ENCODE results near the gene PLAAT4. TPM values are rescaled to one million over a fixed set of nuclear protein-coding genes. Genes with fewer than 3 reads are reported as not detected.

PLAAT4 gene, protein sequence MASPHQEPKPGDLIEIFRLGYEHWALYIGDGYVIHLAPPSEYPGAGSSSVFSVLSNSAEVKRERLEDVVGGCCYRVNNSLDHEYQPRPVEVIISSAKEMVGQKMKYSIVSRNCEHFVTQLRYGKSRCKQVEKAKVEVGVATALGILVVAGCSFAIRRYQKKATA
- total RNA-seq (100 to 1,000 TPM in 1 of 2 donors, 10 to 100 TPM in 1; 80.8 to 110 TPM), total RNA-seq (39.1 to 44.4 reads per million in 2 donors)

DNA sequence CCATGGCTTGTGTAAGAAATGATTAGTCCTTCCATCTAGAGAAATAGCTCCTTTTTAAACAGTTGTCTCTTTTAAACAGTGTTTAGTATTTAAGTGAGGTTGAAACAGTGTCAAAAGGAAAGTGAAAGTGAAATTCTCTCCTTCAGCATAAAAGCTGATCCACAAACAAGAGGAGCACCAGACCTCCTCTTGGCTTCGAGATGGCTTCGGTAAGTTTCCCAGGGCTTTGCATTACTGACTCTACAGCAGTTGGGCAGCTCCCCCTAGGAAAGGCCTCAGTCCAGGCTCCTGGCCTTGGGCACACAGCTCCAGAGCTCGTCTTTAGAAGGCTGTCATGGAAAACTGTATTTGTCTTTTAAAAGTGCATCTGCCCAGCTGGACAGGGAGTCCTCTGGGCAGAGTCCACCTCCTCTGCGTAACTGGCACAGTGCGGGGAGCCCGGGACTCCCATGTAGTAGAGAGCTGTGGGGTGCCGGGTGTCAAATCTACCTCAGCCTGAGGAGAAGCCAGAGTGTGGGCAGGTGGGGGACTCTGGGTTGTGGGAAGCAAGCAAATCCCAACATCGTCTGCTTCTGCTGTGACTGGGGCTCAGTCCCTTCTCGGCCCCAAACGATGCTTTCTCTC is at the start of gene PLAAT4:
Gene PLAAT4 (plus strand): TSS at position 140 of the 624 bp plus-strand sequence. CDS start 61 bp downstream, at position 201.
- Mint-ChIP-seq H3K4me1 (peaks cover 52% of the 10 kb centered on the region), H3K36me3 (ENCODE audit: low read depth) (peaks cover 2% of the 10 kb centered on the region), H3K27ac (peak within 1 kb of the TSS; percentile 95), H3K4me3 (peak within 1 kb of the TSS; percentile 93), H3K27me3 (no peaks in the 10 kb centered on the region)
- peak; percentile 63 for ATAC-seq
- DNase-seq, result no peak
- H3K9me3 ChIP-seq (ENCODE audit: control insufficient read depth, low read length, poor library complexity, severe bottlenecking), result no peaks in the 10 kb centered on the region

GRCh38 chr11:63488789-63489188 is 47.8 kb upstream of the PLAAT4 start:
- H3K4me3 Mint-ChIP-seq, result no peak overlapping the region
- no peaks in the 10 kb centered on the region for H3K9me3 ChIP-seq (ENCODE audit: control insufficient read depth, low read length, poor library complexity, severe bottlenecking)
- no peak overlapping the region for H3K27ac Mint-ChIP-seq
- H3K27me3 Mint-ChIP-seq, result peaks cover 22% of the 10 kb centered on the region
- DNase-seq (no peak), ATAC-seq (no peak)
- H3K4me1 Mint-ChIP-seq, result peaks cover 8% of the 10 kb centered on the region
- H3K36me3 Mint-ChIP-seq (ENCODE audit: low read depth), result peaks cover 3% of the 10 kb centered on the region

- H3K4me1 Mint-ChIP-seq, result peaks cover 8% of the 10 kb centered on the region
- H3K9me3 ChIP-seq (ENCODE audit: control insufficient read depth, low read length, poor library complexity, severe bottlenecking), result no peaks in the 10 kb centered on the region
- no peak overlapping the region for H3K27ac Mint-ChIP-seq
- DNase-seq, result no peak
- peaks cover 33% of the 10 kb centered on the region for H3K27me3 Mint-ChIP-seq
- peaks cover 3% of the 10 kb centered on the region for H3K36me3 Mint-ChIP-seq (ENCODE audit: low read depth)
- ATAC-seq, result no peak
- no peak overlapping the region for H3K4me3 Mint-ChIP-seq
Observed at GRCh38 chr11:63489879-63490278, 46.7 kb upstream of the PLAAT4 start.

- Mint-ChIP-seq H3K27ac (peak within 1 kb of the TSS; percentile 29), H3K36me3 (ENCODE audit: low read depth) (peaks cover 3% of the 10 kb centered on the region), H3K27me3 (peaks cover 41% of the 10 kb centered on the region), H3K4me1 (peaks cover 8% of the 10 kb centered on the region), H3K4me3 (peak within 1 kb of the TSS; percentile 91)
- no peaks in the 10 kb centered on the region for H3K9me3 ChIP-seq (ENCODE audit: control insufficient read depth, low read length, poor library complexity, severe bottlenecking)
- ATAC-seq, result peak; percentile 55
- no peak for DNase-seq
Observed at GRCh38 chr11:63490551-63491239, 45.9 kb upstream of the PLAAT4 start, which contains the start of gene PLAAT5. TSS of gene PLAAT5 (minus strand) at chr11:63491167. CDS start at chr11:63491034, 133 bp downstream.

- no peaks in the 10 kb centered on the region for H3K9me3 ChIP-seq (ENCODE audit: control insufficient read depth, low read length, poor library complexity, severe bottlenecking)
- ATAC-seq (no peak), DNase-seq (no peak)
- Mint-ChIP-seq H3K36me3 (ENCODE audit: low read depth) (peaks cover 3% of the 10 kb centered on the region), H3K4me1 (peaks cover 8% of the 10 kb centered on the region), H3K27me3 (peaks cover 44% of the 10 kb centered on the region), H3K4me3 (peak overlapping the region; percentile 91), H3K27ac (peak overlapping the region; percentile 29)
Observed at GRCh38 chr11:63491240-63491587, 45.4 kb upstream of the PLAAT4 start.

GRCh38 chr11:63491636-63492372 is 44.8 kb upstream of the PLAAT4 start:
- peak; percentile 74 for ATAC-seq

DNA sequence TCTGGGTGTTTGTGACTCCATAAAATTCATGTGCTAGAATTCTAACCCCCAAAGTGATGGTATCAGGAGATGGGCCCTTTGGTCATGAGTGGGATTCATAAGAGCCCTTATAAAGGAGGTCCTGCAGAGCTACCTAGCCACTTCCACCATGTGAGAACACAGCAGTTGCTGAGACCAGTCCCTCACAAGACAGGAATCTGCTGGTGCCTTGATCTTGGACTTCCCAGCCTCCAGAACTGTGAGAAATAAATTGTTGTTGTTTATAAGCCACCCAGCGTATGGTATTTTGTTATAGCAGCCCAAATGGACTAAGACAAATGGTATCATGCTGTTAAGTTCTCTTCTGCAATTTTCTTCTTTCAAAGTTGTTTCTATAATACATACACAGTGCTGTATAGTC is 44.2 kb upstream of the PLAAT4 start:
- Mint-ChIP-seq H3K27me3 (peaks cover 56% of the 10 kb centered on the region), H3K27ac (no peak overlapping the region), H3K4me1 (peaks cover 8% of the 10 kb centered on the region), H3K4me3 (peak overlapping the region; percentile 68), H3K36me3 (ENCODE audit: low read depth) (peaks cover 6% of the 10 kb centered on the region)
- DNase-seq (no peak), ATAC-seq (no peak)
- no peaks in the 10 kb centered on the region for H3K9me3 ChIP-seq (ENCODE audit: control insufficient read depth, low read length, poor library complexity, severe bottlenecking)

More at GRCh38 chr11:63491636-63492372, 44.8 kb upstream of the PLAAT4 start:
- peaks cover 49% of the 10 kb centered on the region for H3K27me3 Mint-ChIP-seq
- H3K36me3 Mint-ChIP-seq (ENCODE audit: low read depth), result peaks cover 6% of the 10 kb centered on the region
- H3K4me1 Mint-ChIP-seq, result peaks cover 8% of the 10 kb centered on the region
- H3K4me3 Mint-ChIP-seq, result peak overlapping the region; percentile 68
- peak overlapping the region; percentile 29 for H3K27ac Mint-ChIP-seq
- DNase-seq, result no peak
- no peaks in the 10 kb centered on the region for H3K9me3 ChIP-seq (ENCODE audit: control insufficient read depth, low read length, poor library complexity, severe bottlenecking)

DNA sequence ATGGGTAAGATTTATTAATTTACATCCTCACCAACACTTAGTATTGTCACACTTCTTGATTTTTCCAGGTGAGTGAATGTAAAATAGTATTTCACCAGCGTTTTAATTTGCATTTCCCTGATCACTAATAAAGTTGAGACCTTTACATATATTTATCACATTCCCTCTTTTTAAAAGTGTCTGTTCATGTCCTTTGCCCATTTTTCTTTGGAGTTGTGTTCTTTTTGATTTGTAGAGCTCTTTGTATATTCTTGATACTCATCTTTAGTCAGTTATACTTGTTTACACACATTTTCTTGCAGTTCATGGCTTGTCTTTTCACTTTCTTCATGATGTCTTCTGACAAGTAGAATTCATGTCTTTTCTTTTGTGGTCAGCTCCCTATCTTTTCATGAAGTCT is 43.5 kb upstream of the PLAAT4 start:
- ATAC-seq (no peak), DNase-seq (no peak)
- no peak overlapping the region for H3K4me3 Mint-ChIP-seq
- H3K27me3 Mint-ChIP-seq, result peaks cover 62% of the 10 kb centered on the region
- H3K4me1 Mint-ChIP-seq, result peaks cover 8% of the 10 kb centered on the region
- H3K9me3 ChIP-seq (ENCODE audit: control insufficient read depth, low read length, poor library complexity, severe bottlenecking), result no peaks in the 10 kb centered on the region
- no peak overlapping the region for H3K27ac Mint-ChIP-seq
- H3K36me3 Mint-ChIP-seq (ENCODE audit: low read depth), result peaks cover 6% of the 10 kb centered on the region

- DNase-seq (no peak), ATAC-seq (no peak)
- H3K4me3 Mint-ChIP-seq, result no peak overlapping the region
- H3K4me1 Mint-ChIP-seq, result peaks cover 8% of the 10 kb centered on the region
- no peak overlapping the region for H3K27ac Mint-ChIP-seq
- H3K9me3 ChIP-seq (ENCODE audit: control insufficient read depth, low read length, poor library complexity, severe bottlenecking), result no peaks in the 10 kb centered on the region
- H3K27me3 Mint-ChIP-seq, result peaks cover 60% of the 10 kb centered on the region
- peaks cover 9% of the 10 kb centered on the region for H3K36me3 Mint-ChIP-seq (ENCODE audit: low read depth)
Observed at GRCh38 chr11:63494975-63495374, 41.6 kb upstream of the PLAAT4 start.

GRCh38 chr11:63499874-63500273 is 36.7 kb upstream of the PLAAT4 start:
- no peak overlapping the region for H3K4me3 Mint-ChIP-seq
- DNase-seq (no peak), ATAC-seq (no peak)
- no peak overlapping the region for H3K27ac Mint-ChIP-seq
- peaks cover 29% of the 10 kb centered on the region for H3K27me3 Mint-ChIP-seq
- no peaks in the 10 kb centered on the region for H3K9me3 ChIP-seq (ENCODE audit: control insufficient read depth, low read length, poor library complexity, severe bottlenecking)
- peaks cover 2% of the 10 kb centered on the region for H3K4me1 Mint-ChIP-seq
- H3K36me3 Mint-ChIP-seq (ENCODE audit: low read depth), result peaks cover 11% of the 10 kb centered on the region

- H3K27me3 Mint-ChIP-seq, result peaks cover 18% of the 10 kb centered on the region
- no peak overlapping the region for H3K4me3 Mint-ChIP-seq
- peaks cover 2% of the 10 kb centered on the region for H3K4me1 Mint-ChIP-seq
- DNase-seq (no peak), ATAC-seq (no peak)
- no peaks in the 10 kb centered on the region for H3K9me3 ChIP-seq (ENCODE audit: control insufficient read depth, low read length, poor library complexity, severe bottlenecking)
- H3K27ac Mint-ChIP-seq, result no peak overlapping the region
- peaks cover 11% of the 10 kb centered on the region for H3K36me3 Mint-ChIP-seq (ENCODE audit: low read depth)
Observed at GRCh38 chr11:63501236-63501635, 35.4 kb upstream of the PLAAT4 start.

DNA sequence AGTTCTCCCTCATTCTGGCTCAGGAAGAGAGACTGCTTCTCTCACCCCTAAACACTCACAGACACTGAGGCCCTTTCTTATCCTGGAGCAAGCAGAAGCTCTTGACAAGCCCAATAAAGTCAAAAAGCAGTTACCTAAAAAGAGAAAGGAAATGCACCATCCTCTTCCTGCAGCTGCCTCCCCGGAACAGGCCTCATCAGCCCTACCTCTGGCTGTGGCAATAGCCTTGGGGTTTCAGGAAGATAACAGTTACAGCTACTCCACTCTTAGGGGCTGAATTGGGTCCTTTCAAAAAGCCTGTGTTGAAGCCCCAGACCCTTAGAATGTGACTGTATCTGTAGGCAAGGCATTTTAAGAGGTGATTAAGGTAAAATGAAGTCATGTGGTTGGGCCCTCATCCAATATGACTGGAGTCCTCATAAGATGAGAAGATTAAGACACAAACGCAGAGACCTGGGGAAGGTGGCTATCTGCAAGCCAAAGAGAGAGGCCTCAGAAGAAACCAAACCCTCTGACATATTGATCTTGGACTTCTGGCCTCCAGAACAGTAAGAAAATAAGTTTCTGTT is 34.3 kb upstream of the PLAAT4 start:
- no peaks in the 10 kb centered on the region for H3K9me3 ChIP-seq (ENCODE audit: control insufficient read depth, low read length, poor library complexity, severe bottlenecking)
- Mint-ChIP-seq H3K27ac (no peak overlapping the region), H3K36me3 (ENCODE audit: low read depth) (peaks cover 8% of the 10 kb centered on the region), H3K4me3 (no peak overlapping the region), H3K27me3 (peaks cover 7% of the 10 kb centered on the region), H3K4me1 (peaks cover 2% of the 10 kb centered on the region)
- ATAC-seq (no peak), DNase-seq (no peak)

- Mint-ChIP-seq H3K36me3 (ENCODE audit: low read depth) (peaks cover 7% of the 10 kb centered on the region), H3K4me1 (peaks cover 4% of the 10 kb centered on the region), H3K4me3 (no peak overlapping the region), H3K27me3 (no peaks in the 10 kb centered on the region), H3K27ac (no peak overlapping the region)
- no peak for ATAC-seq
- no peaks in the 10 kb centered on the region for H3K9me3 ChIP-seq (ENCODE audit: control insufficient read depth, low read length, poor library complexity, severe bottlenecking)
- DNase-seq, result no peak
Observed at GRCh38 chr11:63503492-63503891, 33.1 kb upstream of the PLAAT4 start.

All from T-helper 17 cell (primary cell).